Epithelial cell of esophagus (primary cell): ENCODE data around the gene SLC25A47.
A peak's percentile ranks its signal among the peaks of the same experiment; 100 is the strongest.
"Not testable (repeated sequence)": the region's sequence is repeated elsewhere in the genome, so short reads cannot be mapped to it uniquely, and the experiment has no call there.

Source experiments
- DNase-seq: peaks from one replicate; pipeline ENCODE4 v3.0.0; 2010; ENCODE audit warnings: low read depth
- H3K4me3 ChIP-seq: 2 replicates; pipeline ENCODE4 v1.5.1; 2011; ENCODE audit warnings: mild to moderate bottlenecking, low read length, control low read depth
- CTCF ChIP-seq: IDR thresholded peaks from 2 replicates; pipeline ENCODE4 v1.5.1; 2011; ENCODE audit warnings: low read depth, mild to moderate bottlenecking, low read length, control low read depth, inconsistent platforms; ENCODE audit not compliant: insufficient read depth; ENCODE audit errors: missing control alignments

The SLC25A47 gene

GRCh38 chr14:100281286-100282082 lies 41.7 kb upstream of the SLC25A47 start:
- no peak overlapping the region for H3K4me3 ChIP-seq
- no peak for TF ChIP-seq CTCF
- DNase-seq, result peak; percentile 13

GRCh38 chr14:100282083-100282350 lies 41.1 kb upstream of the SLC25A47 start:
- H3K4me3 ChIP-seq, result no peak overlapping the region
- TF ChIP-seq CTCF, result no peak
- no peak for DNase-seq

GRCh38 chr14:100282766-100283419 lies 40.2 kb upstream of the SLC25A47 start:
- H3K4me3 ChIP-seq, result no peak overlapping the region
- no peak for TF ChIP-seq CTCF
- peak; percentile 88 for DNase-seq

GRCh38 chr14:100283436-100283835 lies 39.7 kb upstream of the SLC25A47 start:
- DNase-seq, H3K4me3 ChIP-seq: not testable (repeated sequence)

- TF ChIP-seq CTCF, result no peak
- H3K4me3 ChIP-seq, result no peak overlapping the region
- no peak for DNase-seq
Observed at GRCh38 chr14:100283984-100284881, 38.9 kb upstream of the SLC25A47 start.

GRCh38 chr14:100285021-100285912 lies 37.9 kb upstream of the SLC25A47 start:
- TF ChIP-seq CTCF, result peak; percentile 66
- peak overlapping the region; percentile 60 for H3K4me3 ChIP-seq
- peak; percentile 51 for DNase-seq
